HepG2 (cell line): ENCODE results near the gene MINDY2. TPM values are rescaled to one million over a fixed set of nuclear protein-coding genes. Genes with fewer than 3 reads are reported as not detected.

Experiments
- ATAC-seq: fragments of 200-7000 bp; cut with Tn5 transposase; 3 replicates; pipeline ENCODE4 v1.9.1; 2020; ENCODE audit warnings: mild to moderate bottlenecking, moderate library complexity
- BruUV-seq: library from RNA; stranded (reverse); fragments of 400-500 nt; replicated peaks from 2 replicates; lab custom pipeline; 2021; lab: Mats Ljungman, UMichigan
- CTCF ChIA-PET: fragments of 300-600 bp; formaldehyde crosslinking; extraction: SDS; loops from one replicate; lab custom pipeline; 2021; ENCODE audit warnings: low total read pairs, inconsistent platforms, low intra/inter-chr PET ratio; lab: Yijun Ruan, JAX
- POLR2A ChIA-PET: fragments of 350-600 bp; sonication (Branson Sonifier 250); formaldehyde crosslinking; loops from one replicate; lab custom pipeline; 2020; ENCODE audit warnings: antibody characterized with exemption, inconsistent platforms; lab: Yijun Ruan, JAX
- DNase-seq: peaks from one replicate; pipeline ENCODE4 v3.0.0-alpha.2; 2015; ENCODE audit warnings: low spot score
- FAIRE-seq: peaks from 3 replicates; lab custom pipeline; 2011; peaks lifted over from hg19 to GRCh38; lab: Jason Lieb, UNC
- H2AFZ ChIP-seq: one replicate; pipeline ENCODE4 v1.6.1; 2011; ENCODE audit warnings: low read length, inconsistent platforms
- H3K27ac ChIP-seq: fragments of 300-600 bp; 3 replicates; pipeline ENCODE4 v1.8.0; 2011; ENCODE audit warnings: mixed run types, mild to moderate bottlenecking, mixed read lengths, low read length, inconsistent platforms; ENCODE audit not compliant: insufficient read depth; ENCODE audit errors: extremely low read length
- H3K27me3 ChIP-seq, 2 experiments: fragments of 200-600 bp in 1 of 2; 2 replicates in 1 of 2; 3 replicates in 1 of 2; pipeline versions ENCODE4 v1.6.0 to v1.8.0; 2011; ENCODE audit warnings: low read length in 2 of 2, mild to moderate bottlenecking in 2 of 2, moderate library complexity in 2 of 2, inconsistent platforms in 1 of 2; ENCODE audit not compliant: insufficient read depth in 2 of 2, control insufficient read depth in 1 of 2
- H3K36me3 ChIP-seq, 2 experiments: fragments of 200-600 bp in 1 of 2; replicated peaks in 1 of 2; 2 replicates in 1 of 2; 3 replicates in 1 of 2; pipeline versions ENCODE4 v1.5.1 to v1.8.0; 2011; ENCODE audit warnings: low read length in 2 of 2, inconsistent platforms in 1 of 2; ENCODE audit not compliant: insufficient read depth in 2 of 2, control insufficient read depth in 1 of 2
- H3K4me1 ChIP-seq: 2 replicates; pipeline ENCODE4 v1.5.1; 2012; ENCODE audit warnings: low read length, inconsistent platforms; ENCODE audit not compliant: insufficient read depth
- H3K4me2 ChIP-seq: 2 replicates; pipeline ENCODE4 v1.6.0; 2011; ENCODE audit warnings: low read depth, low read length, inconsistent platforms
- H3K4me3 ChIP-seq, 3 experiments: fragments of 200-600 bp in 1 of 3; sonication (generic), shearing (Covaris generic) in 1 of 3; replicated peaks in 1 of 3; 2 replicates each; pipeline ENCODE4 v1.5.1; 2011 to 2016; ENCODE audit warnings: low read length in 3 of 3, inconsistent platforms in 2 of 3, low read depth in 2 of 3, mild to moderate bottlenecking in 2 of 3, control low read depth in 1 of 3, mixed read lengths in 1 of 3; ENCODE audit not compliant: insufficient read depth in 1 of 3
- H3K79me2 ChIP-seq: one replicate; pipeline ENCODE4 v1.6.1; 2011; ENCODE audit warnings: low read length, inconsistent platforms; ENCODE audit not compliant: insufficient read depth
- H3K9ac ChIP-seq: 2 replicates; pipeline ENCODE4 v1.6.0; 2011; ENCODE audit warnings: mild to moderate bottlenecking, low read depth, low read length, inconsistent platforms; ENCODE audit not compliant: insufficient read depth
- H3K9me3 ChIP-seq: 2 replicates; pipeline ENCODE4 v1.5.1; 2012; ENCODE audit warnings: mild to moderate bottlenecking, low read length
- H4K20me1 ChIP-seq: 2 replicates; pipeline ENCODE4 v1.6.0; 2011; ENCODE audit warnings: inconsistent platforms, mild to moderate bottlenecking, low read length, moderate library complexity; ENCODE audit not compliant: insufficient read depth
- ARID5B ChIP-seq: IDR thresholded peaks from 2 replicates; pipeline ENCODE4 v1.4.0; 2020; ENCODE audit warnings: mild to moderate bottlenecking, missing genetic modification reagents
- ATF5 ChIP-seq: sonication (generic); formaldehyde crosslinking; IDR thresholded peaks from 2 replicates; pipeline ENCODE4 v1.4.0; 2020; ENCODE audit warnings: mild to moderate bottlenecking, low read depth, missing genetic modification reagents
- SAP130 ChIP-seq: IDR thresholded peaks from 2 replicates; pipeline ENCODE4 v1.6.1; 2016; ENCODE audit warnings: low read depth
- ZFP1 ChIP-seq: IDR thresholded peaks from 2 replicates; pipeline ENCODE4 v1.6.1; 2016
- ZFP90 ChIP-seq: sonication (generic); formaldehyde crosslinking; IDR thresholded peaks from 2 replicates; pipeline ENCODE4 v1.8.0; 2022; ENCODE audit warnings: missing genetic modification reagents, mild to moderate bottlenecking, inconsistent platforms, borderline replicate concordance
- ZKSCAN8 ChIP-seq: IDR thresholded peaks from 2 replicates; pipeline ENCODE4 v1.6.1; 2016; ENCODE audit warnings: borderline replicate concordance, missing genetic modification reagents, missing compliant biosample characterization
- ZNF12 ChIP-seq: sonication (generic); formaldehyde crosslinking; IDR thresholded peaks from 2 replicates; pipeline ENCODE4 v1.5.0; 2020; ENCODE audit warnings: missing genetic modification reagents
- ZNF121 ChIP-seq: sonication (generic); formaldehyde crosslinking; IDR thresholded peaks from 2 replicates; pipeline ENCODE4 v1.5.0; 2020; ENCODE audit warnings: mild to moderate bottlenecking, missing genetic modification reagents
- ZNF34 ChIP-seq: sonication (generic); formaldehyde crosslinking; IDR thresholded peaks from 2 replicates; pipeline ENCODE4 v1.4.0; 2020; ENCODE audit warnings: mild to moderate bottlenecking, missing genetic modification reagents, borderline replicate concordance
- ZNF460 ChIP-seq: sonication (generic); formaldehyde crosslinking; IDR thresholded peaks from 2 replicates; pipeline ENCODE4 v1.5.1; 2020; ENCODE audit warnings: missing genetic modification reagents, mild to moderate bottlenecking, borderline replicate concordance
- WGBS: methylation state at CpG from one replicate; pipeline ENCODE4 v1.1.6; 2017; ENCODE audit warnings: low lambda C conversion rate; 5-methylcytosine and 5-hydroxymethylcytosine counted together
- in situ Hi-C: cut with HindIII; loops from 2 replicates; pipeline ENCODE4 v1.10.0; 2017; ENCODE audit warnings: low pct_unique_long_range_greater_than_20kb; ENCODE audit not compliant: extremely low pct_ligation_motif_present
- intact Hi-C: fragments of 100-400 bp; cut with micrococcal nuclease; formaldehyde crosslinking; loops from one replicate; pipeline ENCODE4 v1.10.0; 2022; ENCODE audit not compliant: unreplicated experiment
- polyA plus RNA-seq, 8 experiments: library from polyadenylated mRNA; depleted of rRNA in 3 of 8; stranded (reverse) in 7 of 8; unstranded in 1 of 8; fragments of >200 nt; fragmentation: Illumina TruSeq in 4 of 8; extraction: Trizol in 4 of 8; gene quantifications; 2 replicates each; pipeline versions ENCODE4 v1.2.1 to v1.2.3, GENCODE V29; 2011 to 2016; ENCODE audit warnings: low read depth in 4 of 8, missing spikeins in 1 of 8, mixed read lengths in 1 of 8; ENCODE audit not compliant: insufficient read depth in 1 of 8
- total RNA-seq, 5 experiments: library from RNA; depleted of rRNA; stranded (reverse); fragments of >200 nt; fragmentation: Illumina TruSeq; extraction: Trizol; gene quantifications; 2 replicates each; pipeline ENCODE4 v1.2.3, GENCODE V29; 2016; ENCODE audit warnings: low read depth in 1 of 5
- TF ChIP-seq, protein P1 (sequence below): sonication (generic); formaldehyde crosslinking; IDR thresholded peaks from 2 replicates; pipeline ENCODE4 v1.5.0; 2020; ENCODE audit warnings: mild to moderate bottlenecking, missing genetic modification reagents

Gene MINDY2
- total and polyA plus RNA-seq, 2 of the 13 experiments (the other 11 are each of a cell fraction or from before 2014, with no cell fraction given) = 7.2 to 12.6 TPM

DNA sequence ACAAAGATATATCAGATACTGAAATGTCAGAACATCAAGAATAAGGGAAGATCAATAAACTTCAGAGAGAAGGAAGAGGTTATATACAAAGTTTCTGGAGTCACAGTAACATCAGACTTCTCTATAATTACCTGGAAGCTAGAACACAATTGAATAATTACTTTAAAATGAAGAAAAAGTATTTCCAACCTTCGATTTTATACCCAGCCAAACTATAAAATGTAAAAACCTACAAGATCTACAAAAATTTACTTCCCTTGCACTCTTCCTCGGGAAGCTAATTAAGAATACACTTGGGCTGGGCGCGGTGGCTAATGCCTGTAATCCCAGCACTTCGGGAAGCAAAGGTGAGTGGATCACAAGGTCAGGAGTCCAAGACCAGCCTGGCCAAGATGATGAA is 6.6 kb upstream of the MINDY2 start:
- peaks cover 7% of the 10 kb centered on the region for H3K4me1 ChIP-seq
- no peaks in the 10 kb centered on the region for H3K79me2 ChIP-seq
- no peak overlapping the region for H3K4me3 ChIP-seq
- CTCF ChIA-PET = no interaction called here
- DNase-seq (no peak), FAIRE-seq (no peak), ATAC-seq (no peak)
- H2AFZ ChIP-seq = no peak overlapping the region
- in situ Hi-C loops (no loop called here), intact Hi-C loops (no loop called here)
- WGBS = 41% methylated on average over 5 of the region's 5 CpGs
- H4K20me1 ChIP-seq = no peaks in the 10 kb centered on the region
- TF ChIP-seq ZFP1 (CRISPR knock-in tag) = peak; percentile 99
- no peak for TF ChIP-seq ZNF12 (CRISPR knock-in tag)
- no peaks in the 10 kb centered on the region for H3K27me3 ChIP-seq
- H3K9me3 ChIP-seq = peaks cover 8% of the 10 kb centered on the region
- H3K4me2 ChIP-seq = no peak overlapping the region
- H3K9ac ChIP-seq = no peak overlapping the region
- H3K27ac ChIP-seq = no peak overlapping the region
- no TSS peak for BruUV-seq
- H3K36me3 ChIP-seq = no peaks in the 10 kb centered on the region
- POLR2A ChIA-PET = no interaction called here

GRCh38 chr15:58766290-58766689 is 4.8 kb upstream of the MINDY2 start:
- ChIA-PET POLR2A (interaction anchor here (0.7 kb wide), 1 partner anchor 16 kb away, joined by 4 read pairs; no protein-coding TSS in a partner anchor), CTCF (no interaction called here)
- 75% methylated on average over 5 of the region's 5 CpGs for WGBS
- TF ChIP-seq ARID5B (CRISPR knock-in tag) (no peak), ZNF460 (CRISPR knock-in tag) (peak; percentile 58; the same call in 1 of the 2 replicates), ZFP90 (CRISPR knock-in tag) (no peak), ATF5 (CRISPR knock-in tag) (no peak), ZKSCAN8 (CRISPR knock-in tag) (peak; percentile 52; the same call in 1 of the 2 replicates), ZNF121 (peak; percentile 49; the same call in 1 of the 2 replicates), SAP130 (CRISPR knock-in tag) (peak; percentile 34; the same call in 1 of the 2 replicates), ZNF34 (CRISPR knock-in tag) (no peak)
- TF ChIP-seq, protein P1, sequence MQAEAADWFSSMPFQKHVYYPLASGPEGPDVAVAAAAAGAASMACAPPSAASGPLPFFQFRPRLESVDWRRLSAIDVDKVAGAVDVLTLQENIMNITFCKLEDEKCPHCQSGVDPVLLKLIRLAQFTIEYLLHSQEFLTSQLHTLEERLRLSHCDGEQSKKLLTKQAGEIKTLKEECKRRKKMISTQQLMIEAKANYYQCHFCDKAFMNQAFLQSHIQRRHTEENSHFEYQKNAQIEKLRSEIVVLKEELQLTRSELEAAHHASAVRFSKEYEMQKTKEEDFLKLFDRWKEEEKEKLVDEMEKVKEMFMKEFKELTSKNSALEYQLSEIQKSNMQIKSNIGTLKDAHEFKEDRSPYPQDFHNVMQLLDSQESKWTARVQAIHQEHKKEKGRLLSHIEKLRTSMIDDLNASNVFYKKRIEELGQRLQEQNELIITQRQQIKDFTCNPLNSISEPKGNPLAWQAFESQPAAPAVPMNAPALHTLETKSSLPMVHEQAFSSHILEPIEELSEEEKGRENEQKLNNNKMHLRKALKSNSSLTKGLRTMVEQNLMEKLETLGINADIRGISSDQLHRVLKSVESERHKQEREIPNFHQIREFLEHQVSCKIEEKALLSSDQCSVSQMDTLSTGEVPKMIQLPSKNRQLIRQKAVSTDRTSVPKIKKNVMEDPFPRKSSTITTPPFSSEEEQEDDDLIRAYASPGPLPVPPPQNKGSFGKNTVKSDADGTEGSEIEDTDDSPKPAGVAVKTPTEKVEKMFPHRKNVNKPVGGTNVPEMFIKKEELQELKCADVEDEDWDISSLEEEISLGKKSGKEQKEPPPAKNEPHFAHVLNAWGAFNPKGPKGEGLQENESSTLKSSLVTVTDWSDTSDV (CRISPR knock-in tag) = no peak

More at GRCh38 chr15:58766290-58766689, 4.8 kb upstream of the MINDY2 start:
- FAIRE-seq = no peak
- H3K9me3 ChIP-seq = peaks cover 8% of the 10 kb centered on the region
- no peaks in the 10 kb centered on the region for H3K36me3 ChIP-seq
- no peak overlapping the region for H3K27ac ChIP-seq
- intact Hi-C loops (no loop called here), in situ Hi-C loops (no loop called here)
- H4K20me1 ChIP-seq = no peaks in the 10 kb centered on the region
- H3K4me3 ChIP-seq = no peak overlapping the region
- H3K4me2 ChIP-seq = peak overlapping the region; percentile 1; the same call in 1 of the 2 replicates
- no peak overlapping the region for H3K9ac ChIP-seq
- no peak for DNase-seq
- BruUV-seq = no TSS peak
- no peak overlapping the region for H2AFZ ChIP-seq
- H3K79me2 ChIP-seq = no peaks in the 10 kb centered on the region
- no peak for ATAC-seq
- peaks cover 7% of the 10 kb centered on the region for H3K4me1 ChIP-seq
- no peaks in the 10 kb centered on the region for H3K27me3 ChIP-seq
